ENCODE measurements around the gene TREML4. TPM values are rescaled to one million over a fixed set of nuclear protein-coding genes. Genes with fewer than 3 reads are reported as not detected.
A peak's percentile ranks its signal among the peaks of the same experiment; 100 is the strongest.

The TREML4 gene
- total and polyA plus RNA-seq, 2 donors: 0.25 TPM; not detected in 1

- Histone ChIP-seq H3K36me3 (ENCODE audit: control insufficient read depth in 2 of 2, insufficient read depth in 2 of 2, low read length in 1 of 2) (no peaks in the 10 kb centered on the region), H3K9me3 (ENCODE audit: control insufficient read depth in 2 of 2, insufficient read depth in 1 of 2, low read length in 1 of 2) (no peaks in the 10 kb centered on the region), H3K4me1 (ENCODE audit: control insufficient read depth in 2 of 2, insufficient read depth in 2 of 2, low read length in 2 of 2) (peaks cover 0 to 17% of the 10 kb centered on the region in 2 donors), H3K27me3 (ENCODE audit: control insufficient read depth in 2 of 2, insufficient read depth in 1 of 2, low read length in 1 of 2) (no peaks in the 10 kb centered on the region), H3K4me3 (ENCODE audit: low read length in 2 of 2) (no peak overlapping the region), H3K27ac (ENCODE audit: low read depth in 1 of 2, low read length in 1 of 2) (no peak overlapping the region)
- peak in 2 of 9 donors; percentile 6 to 20 for DNase-seq (ENCODE audit: low read depth in 6 of 9, low spot score in 9 of 9)
- 62% methylated on average over 4 of the region's 4 CpGs for WGBS
Measured at GRCh38 chr6:41222045-41222444, 6.1 kb upstream of the TREML4 start.

GRCh38 chr6:41222513-41222912 lies 5.6 kb upstream of the TREML4 start:
- WGBS: 75% methylated on average over 5 of the region's 5 CpGs
- H3K4me3 ChIP-seq (ENCODE audit: low read length in 2 of 2): no peak overlapping the region
- H3K27ac ChIP-seq (ENCODE audit: low read depth in 1 of 2, low read length in 1 of 2): no peak overlapping the region
- no peaks in the 10 kb centered on the region for H3K27me3 ChIP-seq (ENCODE audit: control insufficient read depth in 2 of 2, insufficient read depth in 1 of 2, low read length in 1 of 2)
- no peaks in the 10 kb centered on the region for H3K36me3 ChIP-seq (ENCODE audit: control insufficient read depth in 2 of 2, insufficient read depth in 2 of 2, low read length in 1 of 2)
- peaks cover 0 to 17% of the 10 kb centered on the region in 2 donors for H3K4me1 ChIP-seq (ENCODE audit: control insufficient read depth in 2 of 2, insufficient read depth in 2 of 2, low read length in 2 of 2)
- peak in 2 of 9 donors; percentile 11 to 36 for DNase-seq (ENCODE audit: low read depth in 6 of 9, low spot score in 9 of 9)
- H3K9me3 ChIP-seq (ENCODE audit: control insufficient read depth in 2 of 2, insufficient read depth in 1 of 2, low read length in 1 of 2): no peaks in the 10 kb centered on the region

GRCh38 chr6:41224800-41225199 lies 3.3 kb upstream of the TREML4 start:
- H3K27me3 ChIP-seq (ENCODE audit: control insufficient read depth in 2 of 2, insufficient read depth in 1 of 2, low read length in 1 of 2): no peaks in the 10 kb centered on the region

GRCh38 chr6:41226752-41227151 lies 1.4 kb upstream of the TREML4 start:
- no peak for DNase-seq (ENCODE audit: low read depth in 6 of 9, low spot score in 9 of 9)
- Histone ChIP-seq H3K27me3 (ENCODE audit: control insufficient read depth in 2 of 2, insufficient read depth in 1 of 2, low read length in 1 of 2) (no peaks in the 10 kb centered on the region), H3K36me3 (ENCODE audit: control insufficient read depth in 2 of 2, insufficient read depth in 2 of 2, low read length in 1 of 2) (no peaks in the 10 kb centered on the region), H3K4me1 (ENCODE audit: control insufficient read depth in 2 of 2, insufficient read depth in 2 of 2, low read length in 2 of 2) (peaks cover 0 to 13% of the 10 kb centered on the region in 2 donors), H3K4me3 (ENCODE audit: low read length in 2 of 2) (no peak overlapping the region), H3K27ac (ENCODE audit: low read depth in 1 of 2, low read length in 1 of 2) (no peak overlapping the region), H3K9me3 (ENCODE audit: control insufficient read depth in 2 of 2, insufficient read depth in 1 of 2, low read length in 1 of 2) (no peaks in the 10 kb centered on the region)
- 94% methylated on average over 3 of the region's 3 CpGs for WGBS

More at GRCh38 chr6:41224800-41225199, 3.3 kb upstream of the TREML4 start:
- no peak overlapping the region for H3K4me3 ChIP-seq (ENCODE audit: low read length in 2 of 2)
- H3K9me3 ChIP-seq (ENCODE audit: control insufficient read depth in 2 of 2, insufficient read depth in 1 of 2, low read length in 1 of 2): no peaks in the 10 kb centered on the region
- no peak overlapping the region for H3K27ac ChIP-seq (ENCODE audit: low read depth in 1 of 2, low read length in 1 of 2)
- no peaks in the 10 kb centered on the region for H3K36me3 ChIP-seq (ENCODE audit: control insufficient read depth in 2 of 2, insufficient read depth in 2 of 2, low read length in 1 of 2)
- 96% methylated on average over 1 of the region's 1 CpG for WGBS
- DNase-seq (ENCODE audit: low read depth in 6 of 9, low spot score in 9 of 9): no peak
- H3K4me1 ChIP-seq (ENCODE audit: control insufficient read depth in 2 of 2, insufficient read depth in 2 of 2, low read length in 2 of 2): peaks cover 0 to 17% of the 10 kb centered on the region in 2 donors

- no peaks in the 10 kb centered on the region for H3K36me3 ChIP-seq (ENCODE audit: control insufficient read depth in 2 of 2, insufficient read depth in 2 of 2, low read length in 1 of 2)
- no peaks in the 10 kb centered on the region for H3K9me3 ChIP-seq (ENCODE audit: control insufficient read depth in 2 of 2, insufficient read depth in 1 of 2, low read length in 1 of 2)
- WGBS: 69% methylated on average over 5 of the region's 5 CpGs
- H3K4me3 ChIP-seq (ENCODE audit: low read length in 2 of 2): no peak overlapping the region
- no peaks in the 10 kb centered on the region for H3K27me3 ChIP-seq (ENCODE audit: control insufficient read depth in 2 of 2, insufficient read depth in 1 of 2, low read length in 1 of 2)
- no peaks in the 10 kb centered on the region for H3K4me1 ChIP-seq (ENCODE audit: control insufficient read depth in 2 of 2, insufficient read depth in 2 of 2, low read length in 2 of 2)
- no peak overlapping the region for H3K27ac ChIP-seq (ENCODE audit: low read depth in 1 of 2, low read length in 1 of 2)
- DNase-seq (ENCODE audit: low read depth in 6 of 9, low spot score in 9 of 9): no peak
Measured at GRCh38 chr6:41228616-41229015, 467 bp downstream of the TREML4 start.

GRCh38 chr6:41229721-41230120 lies 1.6 kb downstream of the TREML4 start:
- Histone ChIP-seq H3K27ac (ENCODE audit: low read depth in 1 of 2, low read length in 1 of 2) (no peak overlapping the region), H3K27me3 (ENCODE audit: control insufficient read depth in 2 of 2, insufficient read depth in 1 of 2, low read length in 1 of 2) (no peaks in the 10 kb centered on the region), H3K4me3 (ENCODE audit: low read length in 2 of 2) (no peak overlapping the region), H3K36me3 (ENCODE audit: control insufficient read depth in 2 of 2, insufficient read depth in 2 of 2, low read length in 1 of 2) (no peaks in the 10 kb centered on the region), H3K4me1 (ENCODE audit: control insufficient read depth in 2 of 2, insufficient read depth in 2 of 2, low read length in 2 of 2) (no peaks in the 10 kb centered on the region), H3K9me3 (ENCODE audit: control insufficient read depth in 2 of 2, insufficient read depth in 1 of 2, low read length in 1 of 2) (no peaks in the 10 kb centered on the region)
- no peak for DNase-seq (ENCODE audit: low read depth in 6 of 9, low spot score in 9 of 9)
- 97% methylated on average over 4 of the region's 4 CpGs for WGBS

- no peaks in the 10 kb centered on the region for H3K4me1 ChIP-seq (ENCODE audit: control insufficient read depth in 2 of 2, insufficient read depth in 2 of 2, low read length in 2 of 2)
- H3K36me3 ChIP-seq (ENCODE audit: control insufficient read depth in 2 of 2, insufficient read depth in 2 of 2, low read length in 1 of 2): no peaks in the 10 kb centered on the region
- H3K27ac ChIP-seq (ENCODE audit: low read depth in 1 of 2, low read length in 1 of 2): no peak overlapping the region
- 98% methylated on average over 5 of the region's 5 CpGs for WGBS
- no peaks in the 10 kb centered on the region for H3K27me3 ChIP-seq (ENCODE audit: control insufficient read depth in 2 of 2, insufficient read depth in 1 of 2, low read length in 1 of 2)
- no peak overlapping the region for H3K4me3 ChIP-seq (ENCODE audit: low read length in 2 of 2)
- H3K9me3 ChIP-seq (ENCODE audit: control insufficient read depth in 2 of 2, insufficient read depth in 1 of 2, low read length in 1 of 2): no peaks in the 10 kb centered on the region
- DNase-seq (ENCODE audit: low read depth in 6 of 9, low spot score in 9 of 9): no peak
Measured at GRCh38 chr6:41231246-41231645, 3.1 kb downstream of the TREML4 start.

- Histone ChIP-seq H3K9me3 (ENCODE audit: control insufficient read depth in 2 of 2, insufficient read depth in 1 of 2, low read length in 1 of 2) (no peaks in the 10 kb centered on the region), H3K4me1 (ENCODE audit: control insufficient read depth in 2 of 2, insufficient read depth in 2 of 2, low read length in 2 of 2) (no peaks in the 10 kb centered on the region), H3K27me3 (ENCODE audit: control insufficient read depth in 2 of 2, insufficient read depth in 1 of 2, low read length in 1 of 2) (no peaks in the 10 kb centered on the region), H3K27ac (ENCODE audit: low read depth in 1 of 2, low read length in 1 of 2) (no peak overlapping the region), H3K4me3 (ENCODE audit: low read length in 2 of 2) (no peak overlapping the region), H3K36me3 (ENCODE audit: control insufficient read depth in 2 of 2, insufficient read depth in 2 of 2, low read length in 1 of 2) (no peaks in the 10 kb centered on the region)
- no peak for DNase-seq (ENCODE audit: low read depth in 6 of 9, low spot score in 9 of 9)
- WGBS: 96% methylated on average over 6 of the region's 6 CpGs
Measured at GRCh38 chr6:41232667-41233066, 4.5 kb downstream of the TREML4 start.

GRCh38 chr6:41236276-41236675 lies 8.1 kb downstream of the TREML4 start:
- Histone ChIP-seq H3K9me3 (ENCODE audit: control insufficient read depth in 2 of 2, insufficient read depth in 1 of 2, low read length in 1 of 2) (no peaks in the 10 kb centered on the region), H3K4me1 (ENCODE audit: control insufficient read depth in 2 of 2, insufficient read depth in 2 of 2, low read length in 2 of 2) (no peaks in the 10 kb centered on the region), H3K27ac (ENCODE audit: low read depth in 1 of 2, low read length in 1 of 2) (no peak overlapping the region), H3K36me3 (ENCODE audit: control insufficient read depth in 2 of 2, insufficient read depth in 2 of 2, low read length in 1 of 2) (no peaks in the 10 kb centered on the region), H3K27me3 (ENCODE audit: control insufficient read depth in 2 of 2, insufficient read depth in 1 of 2, low read length in 1 of 2) (peaks cover 0 to 6% of the 10 kb centered on the region in 2 donors), H3K4me3 (ENCODE audit: low read length in 2 of 2) (no peak overlapping the region)
- WGBS: 96% methylated on average over 4 of the region's 4 CpGs
- DNase-seq (ENCODE audit: low read depth in 6 of 9, low spot score in 9 of 9): no peak

- H3K9me3 ChIP-seq (ENCODE audit: control insufficient read depth in 2 of 2, insufficient read depth in 1 of 2, low read length in 1 of 2): no peaks in the 10 kb centered on the region
- H3K27ac ChIP-seq (ENCODE audit: low read depth in 1 of 2, low read length in 1 of 2): no peak overlapping the region
- DNase-seq (ENCODE audit: low read depth in 6 of 9, low spot score in 9 of 9): no peak
- no peaks in the 10 kb centered on the region for H3K36me3 ChIP-seq (ENCODE audit: control insufficient read depth in 2 of 2, insufficient read depth in 2 of 2, low read length in 1 of 2)
- peaks cover 0 to 6% of the 10 kb centered on the region in 2 donors for H3K27me3 ChIP-seq (ENCODE audit: control insufficient read depth in 2 of 2, insufficient read depth in 1 of 2, low read length in 1 of 2)
- H3K4me1 ChIP-seq (ENCODE audit: control insufficient read depth in 2 of 2, insufficient read depth in 2 of 2, low read length in 2 of 2): no peaks in the 10 kb centered on the region
- H3K4me3 ChIP-seq (ENCODE audit: low read length in 2 of 2): no peak overlapping the region
- WGBS: 87% methylated on average over 5 of the region's 5 CpGs
Measured at GRCh38 chr6:41237128-41237527, 9.0 kb downstream of the TREML4 start.
